T1000 (cell line): ENCODE measurements around the gene TMEM234.
A peak's percentile ranks its signal among the peaks of the same experiment; 100 is the strongest.

Experiments
- DNase-seq: peaks from one replicate; lab custom pipeline; 2025; ENCODE audit warnings: mixed read lengths; lab: John Stamatoyannopoulos, UW

Gene TMEM234

DNA sequence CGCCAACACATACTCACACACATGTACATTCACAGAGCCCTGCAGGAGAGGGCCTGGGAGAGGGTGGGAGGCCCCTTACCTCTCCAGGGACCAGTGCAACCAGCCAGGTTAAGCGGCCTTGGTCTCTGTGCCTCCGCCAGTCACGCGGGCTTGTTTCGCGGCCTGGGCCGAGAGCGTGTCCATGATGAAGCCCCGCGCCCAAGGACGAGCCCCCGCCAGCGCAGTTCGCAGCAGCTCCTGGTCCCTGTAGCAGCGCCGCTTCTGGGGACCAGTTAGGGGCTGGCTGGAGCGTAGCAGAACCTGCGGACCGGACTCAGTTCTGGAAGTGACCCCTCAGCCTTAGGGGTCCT, 17.6 kb upstream of the TMEM234 start:
- no peak for DNase-seq

DNA sequence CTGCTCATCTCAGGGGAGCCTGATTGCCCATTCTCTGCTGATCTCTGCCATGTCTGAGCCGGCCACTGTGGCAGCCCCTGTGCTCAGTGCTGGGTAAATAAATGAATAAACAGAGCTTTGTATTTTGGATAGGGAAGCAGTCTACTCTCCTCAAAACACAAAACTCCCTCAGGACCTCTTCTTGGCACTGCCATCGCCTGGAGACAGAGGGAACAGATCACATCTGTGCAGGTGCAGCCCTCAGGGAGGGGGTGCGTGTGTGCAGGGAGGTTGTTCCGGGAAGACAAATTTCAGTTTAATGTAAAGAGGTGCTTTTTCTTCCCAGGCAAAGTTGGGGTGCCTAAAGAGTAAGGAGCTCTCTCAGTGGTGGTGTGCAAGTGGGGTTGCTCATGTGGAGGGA, 17.2 kb upstream of the TMEM234 start:
- DNase-seq: no peak

DNA sequence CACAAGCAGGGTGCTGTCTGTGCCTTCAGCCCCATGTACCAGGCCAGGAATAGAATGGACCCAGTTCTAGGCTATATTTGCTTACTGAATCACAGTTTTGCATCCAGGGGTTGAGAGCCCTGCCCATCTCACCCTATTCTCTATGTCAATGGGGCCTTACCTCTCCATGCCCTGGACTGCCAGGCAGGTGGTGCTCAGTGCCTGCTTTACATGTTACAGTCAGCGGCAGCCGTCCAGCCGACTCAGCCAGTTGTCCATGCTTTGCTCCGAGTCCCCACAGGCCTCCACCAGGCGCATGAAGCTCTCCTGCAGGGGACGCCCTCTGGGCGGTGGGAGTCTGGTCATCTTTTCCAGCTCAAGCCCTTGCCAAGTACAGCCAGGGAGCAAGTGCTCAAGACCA, 12.6 kb upstream of the TMEM234 start:
- no peak for DNase-seq

DNA sequence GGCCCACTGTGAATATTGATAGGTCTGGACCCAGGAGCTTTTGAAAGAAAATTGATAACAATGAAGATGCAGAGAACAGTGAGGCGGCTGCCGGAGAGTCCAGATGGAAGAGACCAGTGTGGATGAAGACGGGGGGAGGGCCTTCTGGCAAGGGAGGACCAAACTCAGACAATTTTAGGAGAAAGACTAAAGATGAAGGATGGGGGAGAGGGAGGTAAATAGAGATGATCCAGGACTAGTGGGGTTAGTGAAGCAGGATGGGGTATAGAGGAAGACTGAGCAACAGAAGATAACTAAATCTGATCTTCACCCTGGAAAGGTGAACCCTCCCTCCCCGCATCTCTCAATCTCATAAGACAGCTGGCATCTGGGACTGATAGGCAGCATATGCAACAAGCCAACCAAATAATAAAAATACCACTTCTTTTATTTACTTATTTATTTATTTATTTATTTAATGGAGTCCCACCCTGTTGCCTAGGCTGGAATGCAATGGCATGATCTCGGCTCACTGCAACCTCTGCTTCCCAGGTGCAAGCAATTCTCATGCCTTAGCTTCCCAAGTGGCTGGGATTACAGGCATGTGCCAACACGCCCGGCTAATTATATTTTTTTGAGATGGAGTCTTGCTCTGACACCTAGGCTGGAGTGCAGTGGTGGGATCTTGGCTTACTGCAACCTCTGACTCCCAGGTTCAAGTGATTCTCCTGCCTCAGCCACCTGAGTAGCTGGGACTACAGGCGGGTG, 10.6 kb upstream of the TMEM234 start:
- DNase-seq: no peak

DNA sequence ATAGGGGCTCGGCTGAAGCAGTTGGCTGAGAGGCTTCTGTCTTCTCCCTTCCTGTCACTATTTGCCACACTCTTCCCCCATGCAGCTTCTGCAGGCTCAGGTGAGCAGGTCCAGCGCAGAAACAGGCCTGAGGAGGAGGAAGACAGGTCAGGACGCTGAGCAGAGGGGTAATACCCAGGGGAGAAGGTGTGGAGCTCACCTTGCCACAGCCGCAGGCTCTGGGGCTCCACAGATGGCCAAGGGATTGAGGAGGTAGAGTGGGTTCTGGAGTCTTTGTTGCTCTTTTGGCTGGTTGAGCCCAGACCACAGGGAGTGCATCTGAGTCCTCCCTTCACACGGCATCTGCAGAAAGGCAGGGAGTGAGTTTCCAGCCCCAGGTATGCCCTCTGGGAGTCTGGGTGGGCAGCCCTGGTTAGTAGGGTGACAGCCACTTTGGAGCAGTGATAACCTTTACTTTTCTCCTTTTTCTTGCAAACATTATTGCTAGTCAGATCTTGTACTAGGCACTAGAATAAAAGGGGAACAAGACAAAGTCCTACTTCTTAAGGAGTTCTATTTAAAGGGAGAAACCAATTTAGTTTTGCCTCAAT, 9.8 kb upstream of the TMEM234 start:
- DNase-seq: no peak

DNA sequence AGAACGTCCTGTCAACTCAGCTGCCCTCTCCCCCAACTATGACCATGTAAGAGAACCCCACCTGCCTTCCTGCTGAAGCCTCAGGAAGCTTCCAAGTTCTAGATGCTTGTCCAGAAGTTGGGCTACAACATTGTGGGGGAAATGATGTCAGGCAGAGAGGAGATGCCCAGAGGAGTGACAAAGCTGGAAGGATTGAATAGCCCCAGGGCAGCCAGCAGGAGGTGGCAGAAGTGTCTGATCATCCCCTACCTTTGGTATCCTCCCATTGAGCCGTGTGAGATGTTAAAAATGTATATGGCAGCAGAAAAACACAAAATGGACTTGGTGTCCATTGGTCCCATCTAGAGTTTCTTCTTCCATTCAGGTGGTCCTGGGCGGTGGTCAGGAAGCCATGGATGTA, 6.6 kb upstream of the TMEM234 start:
- no peak for DNase-seq

DNA sequence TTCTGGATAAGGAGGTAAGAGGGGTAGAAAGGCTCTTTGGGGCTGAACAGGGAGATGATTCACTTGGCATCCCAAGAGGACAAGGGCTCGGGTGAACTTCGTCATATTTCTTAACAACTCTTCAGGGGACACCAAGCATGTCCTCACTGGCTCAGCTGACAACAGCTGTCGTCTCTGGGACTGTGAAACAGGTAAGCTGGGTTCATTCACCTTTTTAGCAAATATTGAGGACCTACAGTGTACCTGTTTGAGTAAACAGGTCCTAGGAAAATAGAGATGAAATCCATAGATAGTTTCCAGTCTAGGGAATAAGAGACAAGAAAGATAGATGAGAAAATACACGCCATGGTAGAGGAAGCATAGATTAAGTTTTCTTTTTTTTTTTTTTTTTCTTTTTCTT, 2.1 kb upstream of the TMEM234 start:
- DNase-seq: no peak

DNA sequence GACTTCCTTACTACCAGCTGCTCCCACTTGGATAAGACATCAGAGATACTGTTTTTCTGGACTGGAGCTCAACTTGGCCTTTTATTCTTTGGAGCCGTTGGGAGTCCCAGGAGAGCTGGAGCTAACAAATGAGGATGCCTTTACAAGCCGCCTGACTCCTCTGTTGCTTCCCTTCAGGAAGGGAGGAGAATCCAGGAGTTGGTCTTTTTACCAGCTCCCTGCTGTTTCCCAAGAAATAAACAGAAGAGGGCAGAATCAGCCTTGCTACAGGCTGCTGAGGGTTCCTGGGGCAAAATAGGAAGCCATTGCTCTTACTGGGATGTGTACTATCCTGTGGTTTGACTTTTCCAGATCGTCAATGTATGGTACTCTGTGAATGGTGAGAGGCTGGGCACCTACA, 1.5 kb upstream of the TMEM234 start:
- no peak for DNase-seq

DNA sequence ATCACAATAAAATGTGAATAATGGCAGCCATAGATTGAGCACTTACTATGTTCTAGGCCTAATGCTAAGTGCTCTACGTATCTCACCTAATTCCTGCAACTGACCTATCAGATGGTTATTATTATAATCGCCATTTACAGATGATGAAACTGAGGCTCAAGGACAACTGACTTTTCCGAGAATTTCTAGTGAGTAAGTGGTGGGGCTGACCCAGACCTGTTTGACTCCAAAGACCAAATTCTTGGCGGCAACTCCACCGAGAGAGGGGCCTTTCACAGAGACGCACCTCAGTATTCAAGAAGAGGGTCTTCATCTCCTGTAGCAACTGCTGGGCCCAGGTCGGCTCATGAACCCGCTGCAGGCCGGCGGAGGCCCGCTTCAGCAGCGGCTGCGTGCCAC, 573 bp downstream of the TMEM234 start:
- DNase-seq: no peak

DNA sequence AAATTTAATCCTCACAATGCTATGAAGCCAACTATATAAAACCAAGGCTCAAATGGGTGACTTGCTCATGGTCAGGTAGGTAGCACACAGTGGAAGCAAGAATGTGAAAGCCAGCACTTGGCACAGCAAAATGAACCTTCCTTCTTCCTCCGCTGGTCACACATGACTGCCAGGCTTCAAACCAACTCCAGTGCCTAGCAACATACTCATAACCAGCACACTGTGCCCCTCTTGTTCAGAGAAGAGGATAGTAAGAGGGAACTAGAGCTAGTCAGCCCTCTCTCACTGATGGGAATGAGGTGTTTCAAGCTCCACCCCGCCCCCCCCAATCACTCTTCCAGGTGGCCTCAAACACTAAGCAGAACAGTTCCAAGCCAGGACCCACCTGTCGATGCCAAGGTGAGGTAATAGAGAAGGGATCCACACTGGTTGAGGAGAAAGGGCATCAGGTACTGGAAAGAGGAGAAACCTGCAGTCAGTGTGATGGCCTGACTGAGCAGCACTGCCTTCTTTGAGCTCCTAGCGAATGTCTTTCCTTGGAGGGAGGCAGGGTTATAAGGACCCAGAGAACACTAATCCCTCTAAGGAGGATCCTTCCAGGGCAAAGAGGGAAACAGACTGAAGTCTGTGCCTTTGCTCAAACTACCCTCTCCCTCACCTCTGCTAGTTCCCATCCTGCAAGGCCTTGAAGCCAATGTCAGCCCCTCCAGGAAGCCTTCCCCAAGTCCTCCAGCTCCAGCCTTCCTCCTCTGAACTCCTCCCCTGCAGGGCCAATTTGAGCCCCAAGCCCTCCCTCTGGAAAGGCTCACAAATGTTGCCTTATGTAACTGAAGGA, 1.2 kb downstream of the TMEM234 start:
- no peak for DNase-seq

DNA sequence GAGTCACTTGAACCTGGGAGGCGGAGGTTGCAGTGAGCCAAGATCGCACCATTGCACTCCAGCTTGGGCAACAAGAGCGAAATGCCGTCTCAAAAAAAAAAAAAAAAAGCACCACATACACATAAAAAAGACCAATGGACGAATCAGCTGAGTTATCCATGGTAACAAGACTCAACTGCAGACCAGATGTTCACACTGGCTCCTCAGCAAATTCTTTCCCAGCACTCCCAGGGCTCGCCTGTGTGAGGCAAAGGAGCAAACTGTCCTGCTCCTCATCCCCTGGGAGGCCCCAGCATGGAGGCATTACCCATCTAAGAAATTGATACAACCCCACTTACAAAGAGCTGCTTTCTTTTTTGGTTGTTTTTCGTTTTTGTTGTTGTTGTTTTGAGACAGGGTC, 3.1 kb downstream of the TMEM234 start:
- no peak for DNase-seq

DNA sequence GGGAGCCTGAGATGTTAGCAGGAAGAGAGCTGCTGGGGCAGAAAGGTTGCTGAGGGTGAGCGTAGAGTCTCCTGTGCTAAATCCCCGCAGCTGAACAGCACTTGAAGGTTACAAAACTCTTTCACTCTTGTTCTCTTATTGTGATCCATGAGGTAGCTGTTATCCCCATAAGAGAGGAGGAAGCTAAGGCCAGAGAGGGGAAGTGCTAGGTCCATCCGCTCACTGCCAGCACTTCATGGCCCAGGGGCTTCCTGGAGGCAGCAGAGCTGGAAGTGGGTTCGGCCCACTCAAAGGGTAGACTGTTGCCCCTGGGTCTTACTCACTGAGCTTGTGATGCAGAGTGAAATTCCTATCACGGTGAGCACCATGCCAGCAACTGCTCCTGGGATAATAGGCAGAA, 5.6 kb downstream of the TMEM234 start:
- DNase-seq: no peak

DNA sequence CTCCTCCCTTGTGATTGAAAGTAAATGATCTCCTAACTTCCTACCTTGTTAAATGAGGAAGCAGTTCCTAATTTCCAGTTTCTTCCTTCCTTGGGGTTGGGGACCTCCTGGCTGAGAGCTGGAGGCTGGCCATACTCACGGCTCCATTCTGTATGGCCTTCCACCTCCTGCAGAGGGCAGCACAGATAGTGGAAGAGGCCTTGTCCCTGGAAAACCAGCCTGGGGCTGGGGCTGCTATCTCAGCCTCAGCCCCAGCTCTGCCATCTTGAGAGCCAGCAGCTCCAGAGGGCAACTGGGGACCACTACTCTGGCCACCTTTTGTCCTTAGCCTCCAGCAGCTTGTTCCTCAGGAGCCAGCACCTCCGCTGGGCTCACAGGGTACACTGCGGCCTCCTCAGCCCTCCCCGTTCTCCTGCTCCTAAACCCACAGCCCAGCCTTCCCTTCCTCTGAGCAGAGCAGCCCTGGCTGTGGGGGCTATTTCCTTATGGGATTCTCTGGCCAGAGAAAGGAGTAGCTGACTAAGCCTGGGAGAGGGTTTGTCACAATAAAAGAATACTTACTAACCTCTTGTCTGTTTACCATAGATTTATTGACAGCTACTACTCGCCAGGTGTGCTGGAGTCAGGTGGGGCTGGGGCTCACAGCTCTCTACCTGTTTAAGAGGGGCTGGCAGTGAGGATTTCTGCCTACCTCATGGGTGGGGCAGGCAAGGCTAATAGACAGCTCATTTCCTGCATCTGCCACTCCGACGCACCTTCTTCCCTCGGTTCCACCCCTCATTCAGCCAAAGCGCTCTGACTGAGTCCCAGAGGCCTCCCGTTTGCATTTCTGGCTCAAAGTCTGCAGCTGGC, 6.3 kb downstream of the TMEM234 start:
- peak; percentile 32 for DNase-seq

DNA sequence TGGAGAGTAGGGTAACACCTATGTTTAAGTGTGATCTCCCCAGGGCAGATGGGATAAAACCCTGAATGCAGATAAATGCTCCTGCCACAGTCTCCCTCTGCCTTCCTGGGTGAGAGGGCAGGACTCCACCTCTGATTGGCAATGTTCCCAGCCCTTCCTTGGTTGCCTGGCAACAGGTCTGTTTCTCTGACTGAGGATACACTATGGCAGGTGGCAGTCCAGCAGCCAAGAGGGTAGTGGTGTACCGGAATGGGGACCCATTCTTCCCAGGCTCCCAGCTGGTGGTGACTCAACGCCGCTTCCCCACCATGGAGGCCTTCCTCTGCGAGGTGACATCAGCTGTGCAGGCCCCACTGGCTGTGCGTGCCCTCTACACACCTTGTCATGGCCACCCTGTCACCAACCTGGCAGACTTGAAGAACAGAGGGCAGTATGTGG, 13.2 kb downstream of the TMEM234 start, which contains the start of gene DCDC2B:
TSS of gene DCDC2B (plus strand) at position 199 of the 438 bp plus-strand sequence. CDS start at position 204, 5 bp downstream.
- DNase-seq: no peak

DNA sequence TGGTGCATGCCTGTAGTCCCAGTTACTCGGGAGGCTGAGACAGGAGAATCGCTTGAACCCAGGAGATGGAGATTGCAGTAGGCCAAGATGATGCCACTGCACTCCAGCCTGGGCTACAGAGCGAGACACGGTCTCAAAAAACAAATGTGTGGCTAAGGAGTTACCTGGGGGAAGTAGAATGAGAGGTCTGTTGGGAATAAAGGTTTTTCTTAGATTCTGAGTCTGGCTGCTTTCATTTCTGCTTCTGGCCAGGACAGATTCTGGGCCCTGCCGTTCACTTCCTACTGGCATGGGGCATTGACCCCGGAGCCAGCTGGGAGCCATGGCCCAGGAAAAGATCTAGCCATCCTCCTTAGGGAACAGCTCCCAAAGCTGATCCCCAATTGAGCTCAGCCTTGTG, 13.7 kb downstream of the TMEM234 start:
- DNase-seq: no peak

DNA sequence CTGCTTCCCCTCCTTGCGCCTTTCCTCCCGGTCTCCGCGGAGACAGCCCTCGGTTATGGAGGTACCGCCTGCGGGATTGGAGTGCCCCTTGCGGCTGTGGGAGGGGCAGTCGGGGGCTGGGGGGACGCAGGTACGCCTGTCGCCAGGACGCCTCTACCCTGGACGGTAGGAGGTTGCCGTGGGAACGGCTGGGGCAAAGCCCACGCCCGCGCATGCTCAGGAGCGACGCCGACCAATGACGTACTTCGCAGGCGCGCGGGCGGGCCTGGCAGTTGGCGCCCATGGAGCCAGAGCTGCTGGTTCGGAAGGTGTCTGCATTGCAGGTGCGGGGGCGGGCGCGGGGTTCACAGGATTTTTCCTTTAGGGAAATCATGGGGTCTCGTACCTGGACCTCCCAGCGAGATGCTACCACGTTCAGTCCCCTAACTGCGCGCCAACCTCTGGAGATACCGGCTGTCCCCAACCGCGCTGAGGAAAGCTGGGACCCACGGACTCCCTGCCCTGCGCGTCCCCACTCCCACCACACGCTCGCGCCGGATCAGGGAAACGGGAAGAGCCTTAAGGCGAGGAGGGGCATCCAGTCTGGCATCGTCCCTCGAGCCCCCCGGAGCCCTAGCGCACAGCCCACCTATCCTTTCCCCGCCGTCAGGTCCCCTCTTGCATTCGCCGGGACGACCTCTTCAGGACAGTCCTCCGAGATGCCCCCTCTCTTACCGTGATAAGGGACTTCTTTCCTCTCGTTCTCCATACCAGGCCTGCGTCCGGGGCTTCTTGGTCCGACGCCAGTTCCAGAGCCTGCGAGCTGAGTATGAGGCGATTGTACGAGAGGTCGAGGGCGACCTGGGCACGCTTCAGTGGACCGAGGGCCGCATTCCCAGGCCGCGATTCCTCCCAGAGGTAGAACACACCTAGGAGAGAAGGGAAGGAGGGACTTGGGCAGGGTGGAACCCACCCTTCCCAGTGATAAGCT, 16.5 kb downstream of the TMEM234 start, which contains the start of gene IQCC:
TSS of gene IQCC (plus strand) at position 271 of the 970 bp plus-strand sequence. CDS start at position 282, 11 bp downstream.
- DNase-seq: peak; percentile 70

DNA sequence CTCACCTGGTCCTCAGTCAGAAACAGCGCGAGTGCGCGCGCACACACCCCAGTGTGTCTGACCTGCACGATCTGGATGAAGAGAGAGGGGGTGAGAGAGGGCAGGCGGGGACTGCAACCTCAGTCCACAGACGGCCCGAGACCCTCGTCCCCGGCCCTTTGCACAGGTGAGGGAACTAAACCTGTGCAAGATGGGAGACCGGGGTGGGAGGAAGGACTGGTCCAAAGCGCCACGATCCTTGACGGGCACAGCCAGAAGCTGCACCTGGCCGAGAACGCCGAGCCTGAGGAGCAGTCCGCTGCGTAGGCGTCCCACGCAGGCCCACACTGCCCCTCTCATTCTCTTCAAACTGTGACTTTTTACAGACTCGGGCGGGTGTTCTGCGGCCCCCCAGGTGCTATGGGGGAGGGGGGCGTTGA, 17.2 kb downstream of the TMEM234 start:
- no peak for DNase-seq

DNA sequence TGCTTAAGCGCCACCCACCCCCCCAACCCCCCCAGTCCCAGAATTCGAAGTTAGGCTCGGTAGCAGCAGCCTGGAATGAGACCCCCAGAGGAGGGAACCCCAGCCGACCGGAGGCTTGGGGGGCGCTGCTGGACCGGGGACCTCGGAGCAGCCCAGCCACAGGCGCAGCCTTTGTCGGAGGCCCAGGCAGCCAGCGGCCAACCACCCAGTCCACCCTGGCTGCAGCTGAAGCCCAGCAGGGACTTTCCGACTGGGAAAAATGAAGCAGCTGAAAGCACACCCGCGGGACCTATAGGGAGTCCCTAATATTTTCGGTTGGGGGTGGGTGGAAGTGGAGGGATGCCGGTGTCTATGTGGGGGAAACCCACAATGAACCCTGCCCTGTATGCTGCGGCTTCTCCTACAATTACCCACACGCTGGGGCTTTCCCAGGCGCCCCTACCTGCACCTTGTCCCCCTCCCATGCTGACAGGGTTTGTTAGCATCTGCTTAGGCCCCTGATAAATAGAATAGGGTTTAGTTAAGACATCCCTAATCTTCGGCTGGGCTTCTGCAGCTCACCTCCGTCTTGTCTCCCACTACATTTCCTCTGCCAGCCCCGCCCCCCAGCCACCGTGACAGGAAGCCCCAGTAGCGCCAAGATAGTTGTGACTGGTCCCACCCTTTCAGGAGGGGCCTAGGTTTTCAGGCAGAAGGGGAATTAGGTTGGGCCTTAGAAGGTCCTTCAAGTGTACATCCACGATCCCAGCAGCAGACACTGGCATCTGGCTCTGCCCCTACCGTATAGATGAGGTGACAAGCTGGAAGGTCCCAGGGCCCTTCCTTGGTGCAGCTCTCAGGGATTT, 20.9 kb downstream of the TMEM234 start:
- peak; percentile 32 for DNase-seq

DNA sequence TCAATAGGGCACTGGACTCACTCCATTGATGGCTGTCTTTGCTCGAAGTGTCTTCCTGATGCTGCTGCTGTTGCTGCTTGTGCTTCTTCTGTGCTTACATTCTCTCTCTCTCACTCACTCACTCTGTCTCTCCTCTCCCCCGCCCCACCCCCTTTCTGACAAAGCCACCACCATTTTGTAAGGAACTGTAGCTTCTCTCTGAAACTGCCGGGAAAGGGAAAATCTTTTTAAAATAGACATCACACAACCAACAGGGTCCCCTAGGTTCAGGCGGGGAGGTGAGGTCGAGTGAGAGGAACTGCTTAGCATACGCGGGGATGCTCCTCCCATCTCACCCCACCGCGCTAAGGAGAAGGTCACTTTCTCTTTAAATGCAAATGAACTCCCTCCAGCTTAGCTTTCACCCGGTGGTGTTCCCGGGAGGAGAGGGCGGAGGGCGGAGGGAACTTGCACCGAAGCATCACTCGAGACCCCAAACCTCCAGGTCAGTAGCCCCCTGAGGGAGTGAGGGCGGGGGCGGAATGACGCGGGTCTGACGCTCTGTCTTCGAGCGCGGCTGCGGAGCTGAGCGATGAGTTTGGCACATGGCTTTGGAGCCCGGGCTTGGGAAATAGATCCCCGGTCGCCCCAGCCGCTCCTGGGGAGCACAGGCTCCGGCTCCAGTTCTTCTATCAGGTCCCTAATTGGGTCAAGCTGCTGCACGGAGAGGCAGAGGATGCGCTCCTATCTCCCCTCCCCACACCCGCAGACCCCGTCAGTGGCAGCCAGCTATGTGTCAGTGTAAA, 21.7 kb downstream of the TMEM234 start, which contains the start of gene CCDC28B:
TSS of gene CCDC28B (plus strand) at position 370 of the 785 bp plus-strand sequence. CDS start 1,341 bp downstream, outside the sequence.
- peak; percentile 56 for DNase-seq
